Mesenchymal stem cell (in vitro differentiated cells and primary cell): ENCODE data around the gene WAC.
"Not testable (repeated sequence)": the region's sequence is repeated elsewhere in the genome, so short reads cannot be mapped to it uniquely, and the experiment has no call there.

ENCODE experiments used
- DNase-seq: peaks from one replicate; pipeline ENCODE4 v3.0.0-alpha.2; 2013
- H2AFZ ChIP-seq: one replicate; pipeline ENCODE4 v1.6.1; 2013; ENCODE audit warnings: low read depth, mild to moderate bottlenecking, control low read depth, inconsistent platforms, low read length, moderate library complexity
- H2AK5ac ChIP-seq: 2 replicates; pipeline ENCODE4 v1.6.1; 2013; ENCODE audit warnings: low read length, moderate library complexity, mild to moderate bottlenecking, inconsistent platforms; ENCODE audit not compliant: severe bottlenecking
- H2BK120ac ChIP-seq: one replicate; pipeline ENCODE4 v1.6.1; 2013; ENCODE audit warnings: low read depth, mild to moderate bottlenecking, inconsistent platforms, low read length, moderate library complexity
- H2BK12ac ChIP-seq, 2 experiments: one replicate each; pipeline ENCODE4 v1.6.1; 2013; ENCODE audit warnings: inconsistent platforms in 2 of 2, low read length in 2 of 2, mild to moderate bottlenecking in 2 of 2, moderate library complexity in 2 of 2, control low read depth in 1 of 2
- H2BK15ac ChIP-seq: one replicate; pipeline ENCODE4 v1.6.1; 2013; ENCODE audit warnings: mild to moderate bottlenecking, low read depth, inconsistent platforms; ENCODE audit not compliant: poor library complexity, severe bottlenecking
- H2BK5ac ChIP-seq: 2 replicates; pipeline ENCODE4 v1.6.1; 2013; ENCODE audit warnings: low read depth, mild to moderate bottlenecking, low read length, control low read depth, inconsistent platforms; ENCODE audit not compliant: poor library complexity, severe bottlenecking
- H3K14ac ChIP-seq, 2 experiments: one replicate each; pipeline ENCODE4 v1.6.1; 2013; ENCODE audit warnings: inconsistent platforms in 2 of 2, low read length in 2 of 2, control low read depth in 1 of 2, mild to moderate bottlenecking in 1 of 2, moderate library complexity in 1 of 2
- H3K18ac ChIP-seq, 2 experiments: one replicate each; pipeline ENCODE4 v1.6.1; 2013; ENCODE audit warnings: inconsistent platforms in 2 of 2, low read length in 2 of 2, control low read depth in 1 of 2, low read depth in 1 of 2, mild to moderate bottlenecking in 1 of 2
- H3K23ac ChIP-seq, 2 experiments: one replicate each; pipeline ENCODE4 v1.6.1; 2013; ENCODE audit warnings: inconsistent platforms in 2 of 2, low read length in 2 of 2, mild to moderate bottlenecking in 2 of 2, moderate library complexity in 2 of 2, control low read depth in 1 of 2
- H3K27ac ChIP-seq: 2 replicates; pipeline ENCODE4 v1.5.1; 2013; ENCODE audit warnings: mild to moderate bottlenecking, moderate library complexity, low read length, control low read depth, inconsistent platforms; ENCODE audit not compliant: poor library complexity, severe bottlenecking
- H3K27me3 ChIP-seq, 2 experiments: 2 replicates each; pipeline versions ENCODE4 v1.6.1 to v1.7.0; 2013; ENCODE audit warnings: low read length in 2 of 2, mild to moderate bottlenecking in 2 of 2, moderate library complexity in 2 of 2, control low read depth in 1 of 2, inconsistent platforms in 1 of 2; ENCODE audit not compliant: control insufficient read depth in 1 of 2, insufficient read depth in 1 of 2
- H3K36me3 ChIP-seq, 2 experiments: 2 replicates each; pipeline versions ENCODE4 v1.6.1 to v1.7.0; 2013; ENCODE audit warnings: low read length in 2 of 2, control low read depth in 1 of 2, inconsistent platforms in 1 of 2, low read depth in 1 of 2, mild to moderate bottlenecking in 1 of 2; ENCODE audit not compliant: insufficient read depth in 2 of 2, control insufficient read depth in 1 of 2
- H3K4ac ChIP-seq, 2 experiments: one replicate each; pipeline ENCODE4 v1.6.1; 2013; ENCODE audit warnings: inconsistent platforms in 2 of 2, low read length in 2 of 2, mild to moderate bottlenecking in 2 of 2, moderate library complexity in 2 of 2, control low read depth in 1 of 2, low read depth in 1 of 2
- H3K4me1 ChIP-seq: 2 replicates; pipeline ENCODE4 v1.6.1; 2013; ENCODE audit warnings: low read depth, low read length, control low read depth; ENCODE audit not compliant: control insufficient read depth, insufficient read depth
- H3K4me2 ChIP-seq: 2 replicates; pipeline ENCODE4 v1.6.1; 2013; ENCODE audit warnings: low read length, mild to moderate bottlenecking, inconsistent platforms; ENCODE audit not compliant: poor library complexity, severe bottlenecking
- H3K4me3 ChIP-seq, 2 experiments: 2 replicates each; pipeline versions ENCODE4 v1.5.1 to v1.7.0; 2013; ENCODE audit warnings: low read length in 2 of 2, mild to moderate bottlenecking in 2 of 2, control low read depth in 1 of 2, low read depth in 1 of 2; ENCODE audit not compliant: insufficient read depth in 1 of 2
- H3K79me1 ChIP-seq: replicated peaks from 2 replicates; pipeline ENCODE4 v1.6.1; 2013; ENCODE audit warnings: mild to moderate bottlenecking, control low read depth, low read length, inconsistent platforms; ENCODE audit not compliant: poor library complexity, severe bottlenecking
- H3K9ac ChIP-seq: 2 replicates; pipeline ENCODE4 v1.7.0; 2013; ENCODE audit warnings: mild to moderate bottlenecking, low read length, moderate library complexity
- H3K9me3 ChIP-seq: 2 replicates; pipeline ENCODE4 v1.7.0; 2013; ENCODE audit warnings: mild to moderate bottlenecking, low read length; ENCODE audit not compliant: control insufficient read depth
- H4K8ac ChIP-seq: one replicate; pipeline ENCODE4 v1.6.1; 2013; ENCODE audit warnings: inconsistent platforms, mild to moderate bottlenecking, low read length, moderate library complexity
- H4K91ac ChIP-seq: one replicate; pipeline ENCODE4 v1.6.1; 2013; ENCODE audit warnings: mild to moderate bottlenecking, low read length, inconsistent platforms
- WGBS: methylation state at CpG from one replicate; pipeline ENCODE4 v1.1.7; 2013; ENCODE audit warnings: mixed read lengths; 5-methylcytosine and 5-hydroxymethylcytosine counted together

WAC gene

GRCh38 chr10:28644647-28645046 lies 111.7 kb downstream of the WAC start:
- Histone ChIP-seq H4K91ac (no peak overlapping the region), H3K4me1 (no peaks in the 10 kb centered on the region), H2BK12ac (no peak overlapping the region), H3K9ac (no peak overlapping the region), H3K4me2 (no peak overlapping the region), H3K18ac (no peak overlapping the region), H3K9me3 (no peaks in the 10 kb centered on the region), H2AK5ac (no peak overlapping the region), H3K14ac (no peak overlapping the region), H3K27me3 (peaks cover 3 to 13% of the 10 kb centered on the region in 2 experiments), H2AFZ (no peak overlapping the region), H2BK15ac (no peak overlapping the region), H4K8ac (no peak overlapping the region), H2BK5ac (no peak overlapping the region), H3K4me3 (no peak overlapping the region), H3K27ac (no peak overlapping the region), H3K79me1 (no peaks in the 10 kb centered on the region), H3K36me3 (no peaks in the 10 kb centered on the region), H3K4ac (no peak overlapping the region), H2BK120ac (no peak overlapping the region), H3K23ac (no peak overlapping the region)
- no peak for DNase-seq
- 73% methylated on average over 5 of the region's 5 CpGs for WGBS

GRCh38 chr10:28652106-28652505 lies 119.2 kb downstream of the WAC start:
- Histone ChIP-seq H2BK12ac (no peak overlapping the region), H3K4ac (no peak overlapping the region), H3K23ac (no peak overlapping the region), H3K27ac (no peak overlapping the region), H3K9me3 (peaks cover 3% of the 10 kb centered on the region), H3K4me3 (no peak overlapping the region), H3K9ac (no peak overlapping the region), H3K18ac (no peak overlapping the region), H4K91ac (no peak overlapping the region), H2AK5ac (no peak overlapping the region), H3K27me3 (peaks cover 0 to 5% of the 10 kb centered on the region in 2 experiments), H3K4me2 (no peak overlapping the region), H2BK120ac (no peak overlapping the region), H4K8ac (no peak overlapping the region), H3K36me3 (no peaks in the 10 kb centered on the region), H3K79me1 (no peaks in the 10 kb centered on the region), H3K4me1 (no peaks in the 10 kb centered on the region), H2BK15ac (no peak overlapping the region), H3K14ac (no peak overlapping the region), H2AFZ (no peak overlapping the region), H2BK5ac (no peak overlapping the region)
- DNase-seq, result no peak
- 60% methylated on average over 2 of the region's 2 CpGs for WGBS

GRCh38 chr10:28652703-28653102 lies 119.8 kb downstream of the WAC start:
- Histone ChIP-seq H3K18ac (no peak overlapping the region), H2BK15ac (no peak overlapping the region), H2BK12ac (no peak overlapping the region), H3K27ac (no peak overlapping the region), H3K4me2 (no peak overlapping the region), H3K14ac (no peak overlapping the region), H3K9me3 (peaks cover 3% of the 10 kb centered on the region), H4K91ac (no peak overlapping the region), H2BK120ac (no peak overlapping the region), H2AFZ (no peak overlapping the region), H3K27me3 (peaks cover 0 to 5% of the 10 kb centered on the region in 2 experiments), H2BK5ac (no peak overlapping the region), H3K23ac (no peak overlapping the region), H3K9ac (no peak overlapping the region), H2AK5ac (no peak overlapping the region), H4K8ac (no peak overlapping the region), H3K4ac (no peak overlapping the region), H3K36me3 (no peaks in the 10 kb centered on the region), H3K4me1 (no peaks in the 10 kb centered on the region), H3K4me3 (no peak overlapping the region), H3K79me1 (no peaks in the 10 kb centered on the region)
- DNase-seq, result no peak
- WGBS, result 94% methylated on average over 5 of the region's 5 CpGs

GRCh38 chr10:28658824-28659223 lies 125.9 kb downstream of the WAC start:
- H3K23ac ChIP-seq, H3K18ac ChIP-seq, H2BK120ac ChIP-seq, H2BK15ac ChIP-seq, H2BK12ac ChIP-seq, H3K4ac ChIP-seq, H3K9me3 ChIP-seq, H3K27me3 ChIP-seq, H3K27ac ChIP-seq, H3K36me3 ChIP-seq, H2BK5ac ChIP-seq, DNase-seq, H2AK5ac ChIP-seq, H3K4me1 ChIP-seq, H3K14ac ChIP-seq, H3K4me2 ChIP-seq, H2AFZ ChIP-seq, H4K8ac ChIP-seq, H3K4me3 ChIP-seq, H3K9ac ChIP-seq, H3K79me1 ChIP-seq, H4K91ac ChIP-seq: not testable (repeated sequence)
- WGBS, result 96% methylated on average over 2 of the region's 7 CpGs
